Mammary epithelial cell (primary cell): ENCODE measurements around the gene CALM1.

Experiments used
- CTCF ChIP-seq, 2 donors: IDR thresholded peaks in 1 of 2; conservative IDR thresholded peaks in 1 of 2; 2 replicates each; pipeline ENCODE4 v1.5.1; 2011 to 2012; ENCODE audit warnings: inconsistent platforms in 2 of 2, low read length in 2 of 2, mild to moderate bottlenecking in 2 of 2, control low read depth in 1 of 2, low read depth in 1 of 2; ENCODE audit not compliant: insufficient read depth in 1 of 2; ENCODE audit errors: extremely low read depth in 1 of 2
- EZH2 ChIP-seq: IDR thresholded peaks from 2 replicates; pipeline ENCODE4 v1.6.1; 2012; ENCODE audit warnings: low read length, inconsistent platforms, borderline replicate concordance

GRCh38 chr14:90424075-90424474 lies 27.2 kb downstream of the CALM1 start:
- TF ChIP-seq CTCF (conservative IDR thresholded peaks at IDR 0.05 in 1 of 2, IDR thresholded peaks at IDR 0.05 in 1 of 2; ENCODE audit: extremely low read depth in 1 of 2, insufficient read depth in 1 of 2, low read depth in 1 of 2, low read length in 2 of 2) = no peak
- TF ChIP-seq EZH2 = no peak
